Nephron progenitor cell (in vitro differentiated cells): ENCODE results near the gene AGAP1.

Experiments used
- DNase-seq: peaks from one replicate; pipeline ENCODE4 v3.0.0; 2021
- H3K27ac Mint-ChIP-seq: 2 replicates; pipeline ENCODE4 v1.8.0; 2021; ENCODE audit warnings: mild to moderate bottlenecking, moderate library complexity, mixed read lengths
- H3K27me3 Mint-ChIP-seq: 2 replicates; pipeline ENCODE4 v1.8.0; 2021; ENCODE audit warnings: mild to moderate bottlenecking, low read depth, mixed read lengths; ENCODE audit not compliant: poor library complexity
- H3K36me3 Mint-ChIP-seq: 2 replicates; pipeline ENCODE4 v1.8.0; 2021; ENCODE audit warnings: low read depth, mixed read lengths
- H3K4me1 Mint-ChIP-seq: 2 replicates; pipeline ENCODE4 v1.8.0; 2021; ENCODE audit warnings: mixed read lengths
- H3K4me3 Mint-ChIP-seq: 2 replicates; pipeline ENCODE4 v1.8.0; 2021; ENCODE audit warnings: mild to moderate bottlenecking, moderate library complexity, mixed read lengths
- H3K9me3 Mint-ChIP-seq: 2 replicates; pipeline ENCODE4 v1.8.0; 2021; ENCODE audit warnings: mild to moderate bottlenecking, moderate library complexity, mixed read lengths
- CTCF ChIP-seq: fragments of 200-600 bp; sonication (generic); IDR thresholded peaks from 2 replicates; pipeline ENCODE4 v1.5.0; 2021; ENCODE audit warnings: antibody characterized with exemption

The AGAP1 gene

GRCh38 chr2:235734168-235734567, 240.3 kb downstream of the AGAP1 start:
- H3K4me1 Mint-ChIP-seq, result peaks cover 20% of the 10 kb centered on the region
- H3K36me3 Mint-ChIP-seq, result peaks cover 19% of the 10 kb centered on the region
- no peak overlapping the region for H3K4me3 Mint-ChIP-seq

GRCh38 chr2:235734688-235735231, 240.9 kb downstream of the AGAP1 start:
- Mint-ChIP-seq H3K27ac (no peak overlapping the region), H3K36me3 (peaks cover 19% of the 10 kb centered on the region), H3K4me3 (no peak overlapping the region), H3K27me3 (peaks cover 4% of the 10 kb centered on the region), H3K9me3 (no peaks in the 10 kb centered on the region), H3K4me1 (peaks cover 19% of the 10 kb centered on the region)
- DNase-seq, result no peak
- TF ChIP-seq CTCF, result no peak

More at GRCh38 chr2:235734168-235734567, 240.3 kb downstream of the AGAP1 start:
- no peaks in the 10 kb centered on the region for H3K9me3 Mint-ChIP-seq
- H3K27ac Mint-ChIP-seq, result no peak overlapping the region
- TF ChIP-seq CTCF, result no peak
- no peak for DNase-seq
- peaks cover 4% of the 10 kb centered on the region for H3K27me3 Mint-ChIP-seq

GRCh38 chr2:235737396-235737795, 243.6 kb downstream of the AGAP1 start:
- H3K4me3 Mint-ChIP-seq, result no peak overlapping the region
- no peaks in the 10 kb centered on the region for H3K9me3 Mint-ChIP-seq
- no peak overlapping the region for H3K27ac Mint-ChIP-seq
- no peaks in the 10 kb centered on the region for H3K27me3 Mint-ChIP-seq
- peaks cover 25% of the 10 kb centered on the region for H3K36me3 Mint-ChIP-seq
- DNase-seq, result no peak
- TF ChIP-seq CTCF, result no peak
- H3K4me1 Mint-ChIP-seq, result peaks cover 24% of the 10 kb centered on the region

- Mint-ChIP-seq H3K36me3 (peaks cover 22% of the 10 kb centered on the region), H3K4me3 (no peak overlapping the region), H3K27ac (no peak overlapping the region), H3K27me3 (no peaks in the 10 kb centered on the region), H3K4me1 (peaks cover 24% of the 10 kb centered on the region), H3K9me3 (no peaks in the 10 kb centered on the region)
- TF ChIP-seq CTCF, result no peak
- DNase-seq, result no peak
Observed at GRCh38 chr2:235737840-235738239, 244.0 kb downstream of the AGAP1 start.

GRCh38 chr2:235739704-235740415, 246.0 kb downstream of the AGAP1 start:
- no peaks in the 10 kb centered on the region for H3K9me3 Mint-ChIP-seq
- no peaks in the 10 kb centered on the region for H3K27me3 Mint-ChIP-seq
- peak overlapping the region; percentile 23 for H3K27ac Mint-ChIP-seq
- DNase-seq, result no peak
- no peak for TF ChIP-seq CTCF
- peaks cover 25% of the 10 kb centered on the region for H3K4me1 Mint-ChIP-seq
- H3K4me3 Mint-ChIP-seq, result no peak overlapping the region
- peaks cover 36% of the 10 kb centered on the region for H3K36me3 Mint-ChIP-seq

GRCh38 chr2:235740821-235741220, 247.0 kb downstream of the AGAP1 start:
- peak overlapping the region; percentile 58 for H3K27ac Mint-ChIP-seq
- DNase-seq, result no peak
- H3K4me3 Mint-ChIP-seq, result no peak overlapping the region
- no peaks in the 10 kb centered on the region for H3K27me3 Mint-ChIP-seq
- no peaks in the 10 kb centered on the region for H3K9me3 Mint-ChIP-seq
- no peak for TF ChIP-seq CTCF
- H3K4me1 Mint-ChIP-seq, result peaks cover 25% of the 10 kb centered on the region
- H3K36me3 Mint-ChIP-seq, result peaks cover 36% of the 10 kb centered on the region
